IPS-NIHi11 (cell line): ENCODE data around the gene NECAB3.
"Not testable (repeated sequence)": the region's sequence is repeated elsewhere in the genome, so short reads cannot be mapped to it uniquely, and the experiment has no call there.

ENCODE experiments used
- DNase-seq: peaks from one replicate; pipeline ENCODE4 v3.0.0; 2012; ENCODE audit warnings: mixed read lengths, low spot score

The NECAB3 gene

GRCh38 chr20:33650111-33650752 is 24.0 kb downstream of the NECAB3 start:
- no peak for DNase-seq

- DNase-seq = no peak
Measured at GRCh38 chr20:33649201-33649681, 25.0 kb downstream of the NECAB3 start.

- DNase-seq = no peak
Measured at GRCh38 chr20:33648396-33649004, 25.7 kb downstream of the NECAB3 start.

- DNase-seq = no peak
Measured at GRCh38 chr20:33647603-33648395, 26.4 kb downstream of the NECAB3 start.

- DNase-seq = peak; percentile 83
Measured at GRCh38 chr20:33646959-33647602, 27.1 kb downstream of the NECAB3 start.

- no peak for DNase-seq
Measured at GRCh38 chr20:33646191-33646590, 28.0 kb downstream of the NECAB3 start.

GRCh38 chr20:33645396-33645795 is 28.8 kb downstream of the NECAB3 start:
- no peak for DNase-seq

GRCh38 chr20:33645072-33645358 is 29.2 kb downstream of the NECAB3 start:
- DNase-seq = no peak

GRCh38 chr20:33644313-33645071 is 29.7 kb downstream of the NECAB3 start:
- DNase-seq = no peak

- no peak for DNase-seq
Measured at GRCh38 chr20:33640287-33640686, 33.9 kb downstream of the NECAB3 start.

GRCh38 chr20:33636776-33637175 is 37.5 kb downstream of the NECAB3 start:
- DNase-seq = no peak

- no peak for DNase-seq
Measured at GRCh38 chr20:33635341-33635740, 38.9 kb downstream of the NECAB3 start.

- DNase-seq = not testable (repeated sequence)
Measured at GRCh38 chr20:33631910-33632309, 42.3 kb downstream of the NECAB3 start.

- DNase-seq = no peak
Measured at GRCh38 chr20:33630507-33630906, 43.7 kb downstream of the NECAB3 start.

GRCh38 chr20:33629979-33630378 is 44.2 kb downstream of the NECAB3 start:
- DNase-seq = no peak

- no peak for DNase-seq
Measured at GRCh38 chr20:33629533-33629932, 44.7 kb downstream of the NECAB3 start.

- DNase-seq = no peak
Measured at GRCh38 chr20:33627577-33628216, 46.5 kb downstream of the NECAB3 start.

GRCh38 chr20:33626190-33626589 is 48.0 kb downstream of the NECAB3 start:
- DNase-seq = no peak

- DNase-seq = no peak
Measured at GRCh38 chr20:33624399-33624798, 49.8 kb downstream of the NECAB3 start.

- DNase-seq = no peak
Measured at GRCh38 chr20:33622705-33623365, 51.4 kb downstream of the NECAB3 start.
